GM18951 (cell line): ENCODE measurements around the gene PRM2.

ENCODE experiments used
- POLR2A ChIP-seq: IDR thresholded peaks from 4 replicates; pipeline ENCODE4 v1.6.1; 2011; ENCODE audit warnings: mild to moderate bottlenecking; ENCODE audit not compliant: insufficient read length, insufficient read depth; ENCODE audit errors: extremely low read depth
- in situ Hi-C: fragments of 300-500 bp; cut with MboI; formaldehyde crosslinking; loops from one replicate; pipeline ENCODE4 v1.12.0; 2022; ENCODE audit warnings: low sequenced_read_pairs, mixed read lengths, inconsistent platforms; ENCODE audit not compliant: unreplicated experiment

PRM2 gene

GRCh38 chr16:11276143-11276895, at the start of gene PRM2:
Gene PRM2 (minus strand): TSS chr16:11276480. CDS start chr16:11276370, 110 bp downstream.
- in situ Hi-C loops = no loop called here
- TF ChIP-seq POLR2A = no peak

GRCh38 chr16:11325404-11326083, 49.3 kb upstream of the PRM2 start:
- no peak for TF ChIP-seq POLR2A
- in situ Hi-C loops = no loop called here

GRCh38 chr16:11323551-11324336, 47.5 kb upstream of the PRM2 start:
- no peak for TF ChIP-seq POLR2A
- in situ Hi-C loops = no loop called here

- no peak for TF ChIP-seq POLR2A
- in situ Hi-C loops = no loop called here
These were observed 46.5 kb upstream of the PRM2 start for GRCh38 chr16:11322823-11323222.

GRCh38 chr16:11321662-11322061, 45.4 kb upstream of the PRM2 start:
- TF ChIP-seq POLR2A = no peak
- in situ Hi-C loops = no loop called here

- in situ Hi-C loops = no loop called here
- TF ChIP-seq POLR2A = no peak
These were observed 43.9 kb upstream of the PRM2 start for GRCh38 chr16:11320170-11320569.

GRCh38 chr16:11319529-11320146, 43.4 kb upstream of the PRM2 start:
- in situ Hi-C loops = no loop called here
- TF ChIP-seq POLR2A = no peak

- TF ChIP-seq POLR2A = no peak
- in situ Hi-C loops = no loop called here
These were observed 42.5 kb upstream of the PRM2 start for GRCh38 chr16:11318817-11319216.

- TF ChIP-seq POLR2A = no peak
- in situ Hi-C loops = no loop called here
These were observed 40.2 kb upstream of the PRM2 start for GRCh38 chr16:11316331-11317015.

- in situ Hi-C loops = no loop called here
- TF ChIP-seq POLR2A = no peak
These were observed 39.2 kb upstream of the PRM2 start for GRCh38 chr16:11315510-11315909.

GRCh38 chr16:11314309-11314894, 38.1 kb upstream of the PRM2 start:
- TF ChIP-seq POLR2A = no peak
- in situ Hi-C loops = no loop called here
